ENCODE results near the gene H6PD.

GRCh38 chr1:9263984-9264872, 29.7 kb downstream of the H6PD start:
- TF ChIP-seq CTCF (IDR thresholded peaks at IDR 0.05; ENCODE audit: insufficient read depth, low read length, poor library complexity, severe bottlenecking) (no peak), EZH2phosphoT487 (conservative IDR thresholded peaks at IDR 0.05; ENCODE audit: low read length) (no peak)
